22Rv1 (cell line): Measurements from ENCODE around the gene PDE8A.

ENCODE experiments used
- CTCF ChIP-seq: fragments of 450-650 bp; IDR thresholded peaks from 2 replicates; pipeline ENCODE4 v1.5.1; 2017; ENCODE audit warnings: mild to moderate bottlenecking
- ZFX ChIP-seq: fragments of 450-650 bp; IDR thresholded peaks from 2 replicates; pipeline ENCODE4 v1.6.1; 2017; ENCODE audit warnings: antibody characterized with exemption, borderline replicate concordance

DNA sequence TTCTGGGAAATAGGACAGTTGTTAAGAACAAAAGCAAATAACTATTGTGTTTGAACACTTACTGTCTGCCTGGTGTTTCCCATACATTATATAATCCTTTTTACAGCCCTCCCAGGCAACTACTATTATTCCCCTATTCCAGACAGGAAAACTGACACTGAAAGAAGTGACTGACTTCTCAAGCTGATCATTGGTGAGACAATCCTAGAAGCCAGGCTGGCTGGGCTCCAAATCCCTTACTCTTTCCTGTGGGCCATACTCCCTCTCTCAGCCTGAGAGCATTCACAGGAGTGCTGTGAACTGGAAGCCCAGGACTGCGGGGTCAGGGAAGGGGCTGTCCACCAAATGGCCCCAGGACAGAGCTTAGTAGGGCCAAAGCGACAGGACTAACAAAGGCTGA is 39.2 kb upstream of the PDE8A start:
- TF ChIP-seq CTCF = no peak
- TF ChIP-seq ZFX = no peak
